Measurements from ENCODE around the gene SELENON. TPM values are rescaled to one million over a fixed set of nuclear protein-coding genes. Genes with fewer than 3 reads are reported as not detected.

SELENON gene
- total and polyA plus RNA-seq, 4 donors = 4.3 to 16.1 (median 9.0) TPM

GRCh38 chr1:25799352-25799934 is 550 bp upstream of the SELENON start:
- 40% methylated on average over 12 of the region's 12 CpGs for WGBS
- Histone ChIP-seq H3K36me3 (ENCODE audit: control insufficient read depth in 4 of 4, insufficient read depth in 3 of 4, low read depth in 1 of 4, low read length in 3 of 4) (no peaks in the 10 kb centered on the region), H3K27me3 (ENCODE audit: control insufficient read depth in 4 of 4, insufficient read depth in 4 of 4, low read length in 3 of 4) (no peaks in the 10 kb centered on the region), H3K4me3 (ENCODE audit: low read depth in 1 of 3, low read length in 3 of 3) (peak overlapping the region in 2 of 3 donors; percentile 64 to 82), H3K27ac (ENCODE audit: low read depth in 1 of 2, low read length in 2 of 2) (peak overlapping the region; percentile 38 to 52), H3K9ac (ENCODE audit: low read depth in 1 of 2, low read length in 2 of 2) (peak overlapping the region in 1 of 2 donors; percentile 44), H3K9me3 (ENCODE audit: control insufficient read depth in 4 of 4, low read length in 3 of 4) (no peaks in the 10 kb centered on the region), H3K4me1 (ENCODE audit: control insufficient read depth in 4 of 4, insufficient read depth in 4 of 4, low read length in 3 of 4) (peaks cover 0 to 28% (median 12%) of the 10 kb centered on the region in 4 donors)
- TF ChIP-seq EGR1 (IDR thresholded peaks at IDR 0.05; ENCODE audit: low read depth in 2 of 2) (no peak), GABPA (IDR thresholded peaks at IDR 0.05 in 1 of 2, conservative IDR thresholded peaks at IDR 0.05 in 1 of 2) (no peak), FOXA1 (IDR thresholded peaks at IDR 0.05) (no peak), JUND (IDR thresholded peaks at IDR 0.05) (no peak), CTCF (IDR thresholded peaks at IDR 0.05; ENCODE audit: low read depth, low read length, missing input control) (no peak), NR2F2 (IDR thresholded peaks at IDR 0.05) (no peak), ATF3 (IDR thresholded peaks at IDR 0.05) (no peak), RAD21 (IDR thresholded peaks at IDR 0.05) (no peak)
- TF ChIP-seq, protein P1, sequence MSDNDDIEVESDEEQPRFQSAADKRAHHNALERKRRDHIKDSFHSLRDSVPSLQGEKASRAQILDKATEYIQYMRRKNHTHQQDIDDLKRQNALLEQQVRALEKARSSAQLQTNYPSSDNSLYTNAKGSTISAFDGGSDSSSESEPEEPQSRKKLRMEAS (IDR thresholded peaks at IDR 0.05) = no peak
- TF ChIP-seq, protein P2, sequence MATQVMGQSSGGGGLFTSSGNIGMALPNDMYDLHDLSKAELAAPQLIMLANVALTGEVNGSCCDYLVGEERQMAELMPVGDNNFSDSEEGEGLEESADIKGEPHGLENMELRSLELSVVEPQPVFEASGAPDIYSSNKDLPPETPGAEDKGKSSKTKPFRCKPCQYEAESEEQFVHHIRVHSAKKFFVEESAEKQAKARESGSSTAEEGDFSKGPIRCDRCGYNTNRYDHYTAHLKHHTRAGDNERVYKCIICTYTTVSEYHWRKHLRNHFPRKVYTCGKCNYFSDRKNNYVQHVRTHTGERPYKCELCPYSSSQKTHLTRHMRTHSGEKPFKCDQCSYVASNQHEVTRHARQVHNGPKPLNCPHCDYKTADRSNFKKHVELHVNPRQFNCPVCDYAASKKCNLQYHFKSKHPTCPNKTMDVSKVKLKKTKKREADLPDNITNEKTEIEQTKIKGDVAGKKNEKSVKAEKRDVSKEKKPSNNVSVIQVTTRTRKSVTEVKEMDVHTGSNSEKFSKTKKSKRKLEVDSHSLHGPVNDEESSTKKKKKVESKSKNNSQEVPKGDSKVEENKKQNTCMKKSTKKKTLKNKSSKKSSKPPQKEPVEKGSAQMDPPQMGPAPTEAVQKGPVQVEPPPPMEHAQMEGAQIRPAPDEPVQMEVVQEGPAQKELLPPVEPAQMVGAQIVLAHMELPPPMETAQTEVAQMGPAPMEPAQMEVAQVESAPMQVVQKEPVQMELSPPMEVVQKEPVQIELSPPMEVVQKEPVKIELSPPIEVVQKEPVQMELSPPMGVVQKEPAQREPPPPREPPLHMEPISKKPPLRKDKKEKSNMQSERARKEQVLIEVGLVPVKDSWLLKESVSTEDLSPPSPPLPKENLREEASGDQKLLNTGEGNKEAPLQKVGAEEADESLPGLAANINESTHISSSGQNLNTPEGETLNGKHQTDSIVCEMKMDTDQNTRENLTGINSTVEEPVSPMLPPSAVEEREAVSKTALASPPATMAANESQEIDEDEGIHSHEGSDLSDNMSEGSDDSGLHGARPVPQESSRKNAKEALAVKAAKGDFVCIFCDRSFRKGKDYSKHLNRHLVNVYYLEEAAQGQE (IDR thresholded peaks at IDR 0.05) = no peak
- no peak for DNase-seq (ENCODE audit: low spot score)

GRCh38 chr1:25800703-25801377 is 847 bp downstream of the SELENON start:
- 75% methylated on average over 15 of the region's 15 CpGs for WGBS
- TF ChIP-seq GABPA (IDR thresholded peaks at IDR 0.05 in 1 of 2, conservative IDR thresholded peaks at IDR 0.05 in 1 of 2) = no peak
- no peak for TF ChIP-seq TAF1 (conservative IDR thresholded peaks at IDR 0.05)
- no peak for TF ChIP-seq RAD21 (IDR thresholded peaks at IDR 0.05)
- TF ChIP-seq, protein P2 (IDR thresholded peaks at IDR 0.05) = no peak
- no peak for TF ChIP-seq FOXA2 (IDR thresholded peaks at IDR 0.05)
- TF ChIP-seq NR2F2 (IDR thresholded peaks at IDR 0.05) = no peak
- no peak for TF ChIP-seq SP1 (IDR thresholded peaks at IDR 0.05)
- no peak for TF ChIP-seq YY1 (IDR thresholded peaks at IDR 0.05)
- TF ChIP-seq EGR1 (IDR thresholded peaks at IDR 0.05; ENCODE audit: low read depth in 2 of 2) = no peak
- TF ChIP-seq RXRA (IDR thresholded peaks at IDR 0.05) = no peak
- no peak for TF ChIP-seq CTCF (IDR thresholded peaks at IDR 0.05; ENCODE audit: low read depth, low read length, missing input control)
- no peak for TF ChIP-seq JUND (IDR thresholded peaks at IDR 0.05)
- H3K36me3 ChIP-seq (ENCODE audit: control insufficient read depth in 4 of 4, insufficient read depth in 3 of 4, low read depth in 1 of 4, low read length in 3 of 4) = peaks cover 0 to 6% (median 0%) of the 10 kb centered on the region in 4 donors
- H3K27ac ChIP-seq (ENCODE audit: low read depth in 1 of 2, low read length in 2 of 2) = no peak overlapping the region
- H3K4me1 ChIP-seq (ENCODE audit: control insufficient read depth in 4 of 4, insufficient read depth in 4 of 4, low read length in 3 of 4) = peaks cover 0 to 28% (median 12%) of the 10 kb centered on the region in 4 donors
- peak overlapping the region in 2 of 3 donors; percentile 60 to 82 for H3K4me3 ChIP-seq (ENCODE audit: low read depth in 1 of 3, low read length in 3 of 3)
- no peaks in the 10 kb centered on the region for H3K27me3 ChIP-seq (ENCODE audit: control insufficient read depth in 4 of 4, insufficient read depth in 4 of 4, low read length in 3 of 4)
- H3K9ac ChIP-seq (ENCODE audit: low read depth in 1 of 2, low read length in 2 of 2) = peak overlapping the region in 1 of 2 donors; percentile 58
- DNase-seq (ENCODE audit: low spot score) = no peak
- H3K9me3 ChIP-seq (ENCODE audit: control insufficient read depth in 4 of 4, low read length in 3 of 4) = no peaks in the 10 kb centered on the region

All from liver (tissue), 9 donors.